ENCODE data around the gene SERPINA6.
"Not testable (repeated sequence)": the region's sequence is repeated elsewhere in the genome, so short reads cannot be mapped to it uniquely, and the experiment has no call there.

SERPINA6 gene

GRCh38 chr14:94354638-94355185 is 31.6 kb upstream of the SERPINA6 start:
- no peak for DNase-seq (ENCODE audit: low read depth in 2 of 2)

GRCh38 chr14:94354190-94354589 is 31.1 kb upstream of the SERPINA6 start:
- DNase-seq (ENCODE audit: low read depth in 2 of 2) = not testable (repeated sequence)

DNA sequence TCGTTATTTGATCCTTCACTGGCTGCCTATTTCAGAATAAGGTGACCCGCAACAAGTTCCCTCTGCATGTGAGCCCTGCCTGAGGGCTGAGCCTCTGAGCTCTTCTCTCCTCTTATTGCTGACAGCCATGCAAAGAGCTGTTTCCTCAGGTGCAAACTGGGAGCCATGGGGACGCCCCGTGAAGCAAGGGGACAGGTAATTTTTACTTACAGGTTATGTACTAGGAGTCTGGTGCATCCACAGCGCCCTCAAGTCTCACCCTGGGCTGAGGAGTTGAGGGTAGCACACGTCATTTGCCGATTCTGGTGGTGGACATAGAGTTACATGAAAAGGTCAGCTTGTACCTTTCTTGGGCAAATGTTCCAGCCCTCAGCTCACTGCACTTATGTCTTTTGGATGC is 26.1 kb upstream of the SERPINA6 start:
- no peak for DNase-seq (ENCODE audit: low read depth in 2 of 2)

DNA sequence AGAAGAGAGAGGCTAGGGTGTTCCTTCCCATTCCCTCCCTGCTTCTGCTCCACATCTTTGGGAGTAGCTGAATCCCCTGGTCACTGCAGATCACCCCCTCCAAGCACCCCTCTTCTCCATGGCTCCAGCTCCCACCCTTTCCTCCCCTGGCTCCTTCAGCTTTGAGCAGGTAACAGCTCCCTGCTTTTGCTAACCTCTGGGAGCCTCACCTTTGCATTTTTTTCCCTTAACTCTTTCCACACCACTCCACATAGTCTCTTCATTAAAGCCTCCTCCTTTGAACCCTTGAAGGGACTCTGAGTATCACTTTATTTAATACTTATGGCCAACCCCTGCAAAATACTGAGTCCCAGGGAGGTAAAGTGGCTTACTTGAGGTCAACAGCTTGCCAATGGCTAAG is 25.7 kb upstream of the SERPINA6 start:
- DNase-seq (ENCODE audit: low read depth in 2 of 2) = no peak

DNA sequence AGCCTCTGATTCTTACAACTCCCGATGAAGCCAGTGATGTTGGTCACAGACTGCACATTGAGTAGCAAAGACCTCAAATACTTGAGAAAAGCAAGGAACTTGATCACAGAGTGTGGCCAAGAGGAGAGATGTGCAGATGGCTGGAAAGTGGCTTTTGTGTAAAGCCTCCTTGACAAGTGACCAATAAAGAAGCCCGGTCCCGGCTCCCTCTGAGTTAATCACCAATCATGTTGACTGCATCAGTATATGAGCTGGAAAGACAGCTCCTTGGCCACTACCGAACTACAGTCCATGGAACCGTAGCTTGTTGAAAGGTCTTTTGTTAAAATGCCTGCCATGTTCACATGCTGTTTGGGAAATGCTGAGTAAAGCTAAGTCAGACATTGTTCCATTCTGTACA is 23.7 kb upstream of the SERPINA6 start:
- DNase-seq (ENCODE audit: low read depth in 2 of 2) = no peak

GRCh38 chr14:94346065-94346786 is 23.1 kb upstream of the SERPINA6 start:
- peak; percentile 12 to 62 for DNase-seq (ENCODE audit: low read depth in 2 of 2)

DNA sequence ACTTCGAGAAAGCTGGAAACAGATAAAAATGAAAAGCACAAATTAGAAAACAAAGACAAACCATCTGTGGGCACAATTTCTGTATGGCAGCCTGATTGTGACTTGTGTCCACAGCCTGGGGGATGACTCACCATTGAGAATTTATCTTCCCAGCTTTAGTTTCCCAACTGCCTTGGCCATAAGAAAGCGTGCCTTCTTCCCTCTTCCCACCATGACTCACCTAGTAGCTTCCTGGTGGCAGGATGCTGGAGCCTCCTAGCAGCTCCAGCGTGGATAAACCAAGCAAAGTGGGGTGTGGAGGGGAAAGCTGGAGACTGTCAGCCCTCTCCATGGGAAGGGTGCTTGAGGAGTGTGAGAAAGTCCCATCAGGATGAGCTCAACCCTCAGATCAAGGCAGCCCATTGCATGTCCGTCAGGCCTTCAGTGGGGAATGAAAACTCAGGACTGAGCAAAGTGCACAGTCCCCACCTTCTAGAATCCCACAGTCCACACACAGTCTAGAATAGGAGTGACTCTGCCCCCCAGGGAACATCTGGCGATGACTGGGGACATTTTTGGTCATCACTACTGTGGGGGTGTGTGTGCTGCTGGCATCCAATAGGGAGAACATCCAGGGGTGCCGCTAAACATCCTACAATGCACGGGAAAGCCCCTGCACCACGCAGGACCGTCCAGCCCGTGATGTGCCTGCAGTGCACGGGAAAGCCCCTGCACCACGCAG is 22.4 kb upstream of the SERPINA6 start:
- no peak for DNase-seq (ENCODE audit: low read depth in 2 of 2)

DNA sequence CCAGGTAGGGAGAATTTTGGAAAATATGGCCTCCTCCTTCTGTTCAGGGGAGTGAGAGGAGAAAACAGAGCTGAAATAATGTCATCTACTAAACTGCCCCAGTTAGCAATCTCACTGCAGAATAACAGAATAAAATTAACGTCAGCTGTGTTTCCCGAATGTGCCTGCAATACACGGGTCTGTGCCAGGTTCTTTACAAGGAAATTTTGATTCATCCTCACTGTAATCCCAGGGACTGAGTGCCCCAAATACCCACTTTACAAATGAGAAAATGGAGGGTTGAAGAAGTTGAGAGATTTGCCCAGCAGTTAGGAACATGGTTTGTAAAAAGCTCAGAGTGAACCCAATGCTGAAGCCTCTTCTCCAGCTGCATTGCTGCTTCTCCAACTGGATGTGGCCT is 21.3 kb upstream of the SERPINA6 start:
- no peak for DNase-seq (ENCODE audit: low read depth in 2 of 2)

- DNase-seq (ENCODE audit: low read depth in 2 of 2) = no peak
Observed at GRCh38 chr14:94343238-94344005, 20.3 kb upstream of the SERPINA6 start.

DNA sequence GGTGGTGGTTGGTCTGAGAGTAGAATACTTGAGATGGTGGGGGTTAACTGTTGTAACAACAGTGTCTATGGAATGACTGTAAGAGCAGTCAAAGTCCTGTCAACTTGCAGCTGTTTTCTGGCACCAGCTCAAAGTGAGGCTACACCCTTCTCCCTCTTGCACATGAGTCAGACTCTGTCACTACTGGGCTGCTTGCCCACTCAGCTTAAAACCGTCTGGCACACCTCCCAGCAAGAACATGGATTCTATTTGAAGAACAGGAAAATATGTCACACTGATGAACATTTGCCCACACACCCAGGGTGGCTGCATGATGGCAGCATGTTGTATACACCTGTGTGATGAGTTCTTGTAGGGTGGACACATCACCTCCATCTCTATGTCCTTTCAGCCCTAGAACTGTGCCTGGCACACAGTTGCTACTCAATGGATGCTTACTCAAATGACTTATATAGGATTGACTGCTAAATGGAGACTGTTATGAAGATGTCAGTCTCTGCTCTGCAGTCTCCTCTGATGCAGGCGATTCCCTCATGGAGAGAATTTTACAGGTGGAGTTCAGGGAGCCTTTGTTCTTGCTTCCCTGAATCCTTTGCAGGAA is 19.3 kb upstream of the SERPINA6 start:
- peak in 1 of 2 donors; percentile 15 for DNase-seq (ENCODE audit: low read depth in 2 of 2)

DNA sequence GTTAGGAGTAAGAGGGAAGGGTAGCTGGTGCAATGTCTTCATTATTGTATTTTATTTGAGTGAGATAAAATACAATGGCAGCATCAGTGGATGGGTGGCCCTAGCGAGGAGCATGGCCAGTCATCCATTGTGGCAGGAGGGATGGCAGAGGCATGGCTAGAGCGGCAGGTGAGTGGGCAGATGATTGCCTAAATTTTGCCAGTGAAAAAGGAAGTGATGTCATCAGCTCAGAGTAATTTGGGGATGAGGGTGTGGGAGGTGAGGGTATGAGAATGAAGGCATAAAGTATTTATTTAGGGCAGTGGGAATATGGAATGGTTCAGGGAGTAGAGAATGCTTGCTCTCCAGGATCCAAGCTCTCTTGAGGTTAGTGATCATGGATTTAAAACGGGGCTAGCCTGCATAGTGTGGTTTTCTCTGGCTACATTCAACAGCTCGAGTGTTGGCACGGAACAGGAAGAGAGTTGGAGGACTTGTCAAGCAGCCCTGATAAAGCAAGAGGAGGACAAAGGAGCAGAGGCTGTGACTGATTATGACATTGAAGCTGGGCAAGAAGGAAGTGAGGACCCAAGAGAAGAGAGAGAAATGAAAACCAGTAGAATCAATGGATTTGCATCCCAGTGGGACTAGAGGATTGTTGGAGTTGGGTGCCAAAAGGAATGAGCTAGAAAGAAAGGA is 18.7 kb upstream of the SERPINA6 start:
- DNase-seq (ENCODE audit: low read depth in 2 of 2) = no peak

- no peak for DNase-seq (ENCODE audit: low read depth in 2 of 2)
Observed at GRCh38 chr14:94340533-94340932, 17.4 kb upstream of the SERPINA6 start.

- no peak for DNase-seq (ENCODE audit: low read depth in 2 of 2)
Observed at GRCh38 chr14:94338023-94338422, 14.9 kb upstream of the SERPINA6 start.

DNA sequence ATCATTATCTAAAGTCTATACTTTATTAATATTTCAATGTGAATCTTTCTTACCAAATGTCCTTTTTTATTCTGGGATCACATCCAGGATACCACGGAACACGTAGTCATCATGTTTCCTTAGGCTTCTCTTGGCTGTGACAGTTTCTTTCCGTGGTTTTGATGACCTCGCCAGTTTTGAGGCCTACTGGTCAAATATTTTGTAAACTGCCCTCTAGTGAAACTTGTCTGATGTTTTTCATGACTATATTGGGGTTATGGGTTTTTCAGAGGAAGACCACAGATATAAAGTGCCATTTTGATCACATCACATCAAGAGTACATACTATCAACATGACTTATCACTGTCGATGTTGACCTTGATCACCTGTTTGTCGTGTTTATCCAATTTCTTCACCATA is 14.1 kb upstream of the SERPINA6 start:
- no peak for DNase-seq (ENCODE audit: low read depth in 2 of 2)

- DNase-seq (ENCODE audit: low read depth in 2 of 2) = no peak
Observed at GRCh38 chr14:94334872-94335271, 11.7 kb upstream of the SERPINA6 start.

DNA sequence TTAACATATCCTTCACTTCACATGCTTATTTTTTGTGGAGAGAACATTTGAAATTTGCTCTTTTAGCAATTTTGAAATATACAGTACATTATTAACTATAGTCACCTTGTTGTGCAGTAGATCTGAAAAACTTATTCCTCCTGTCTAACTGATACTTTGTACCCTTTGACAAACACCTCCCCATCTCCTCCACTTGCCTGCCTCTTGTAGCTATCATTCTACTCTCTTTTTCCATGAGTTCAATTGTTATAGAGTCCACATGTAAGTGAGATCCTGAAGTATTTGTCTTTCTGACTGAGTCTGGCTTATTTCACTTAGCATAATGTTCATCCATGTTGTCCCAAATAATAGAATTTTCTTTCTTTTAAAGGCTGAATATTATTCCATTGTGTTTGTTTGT is 9.5 kb upstream of the SERPINA6 start:
- DNase-seq (ENCODE audit: low read depth in 2 of 2) = no peak

DNA sequence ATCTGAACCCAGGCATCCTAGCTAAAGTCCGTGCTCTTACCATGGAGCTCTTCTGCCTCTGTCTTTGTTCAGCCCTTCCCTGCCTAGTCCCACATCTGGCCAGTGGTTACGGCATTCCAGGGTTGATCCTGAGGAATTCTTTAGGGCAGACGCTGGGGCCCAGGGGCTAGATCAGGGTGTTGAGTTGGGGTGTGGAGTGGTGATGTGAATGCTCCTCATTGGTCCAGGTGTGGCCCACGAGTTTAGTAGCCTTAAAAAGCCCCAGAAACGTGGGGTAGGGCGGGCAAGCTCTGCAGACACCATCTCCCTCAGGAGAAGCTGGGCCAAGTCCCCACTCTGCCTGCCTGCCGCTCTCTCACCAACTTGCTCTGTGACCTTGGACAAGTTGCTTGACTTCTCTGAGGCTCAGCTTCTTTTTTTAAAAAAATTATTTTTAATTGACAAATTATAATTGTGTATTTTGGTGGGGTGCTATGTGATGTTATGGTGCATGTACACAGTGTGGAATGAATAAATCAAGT is 9.0 kb upstream of the SERPINA6 start:
- no peak for DNase-seq (ENCODE audit: low read depth in 2 of 2)

DNA sequence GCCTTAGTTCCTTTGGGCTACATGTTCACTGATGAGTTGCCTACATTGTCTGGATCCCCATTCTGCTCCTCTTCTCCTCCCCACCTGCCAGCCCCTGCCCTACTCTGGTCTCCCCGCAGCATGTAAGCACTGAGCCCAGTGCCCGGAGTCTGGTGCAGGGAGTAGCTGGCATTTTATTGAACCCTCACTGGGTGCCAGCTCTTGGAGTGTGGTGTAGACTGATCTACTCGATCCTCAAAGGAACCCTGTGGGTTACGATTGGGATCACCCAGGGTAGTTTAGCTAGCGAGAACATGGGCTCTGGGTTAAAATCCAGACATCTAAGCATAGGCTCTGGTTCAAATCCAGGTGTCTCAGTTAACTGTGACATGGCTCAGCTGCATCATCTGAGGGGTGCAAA is 8.3 kb upstream of the SERPINA6 start:
- no peak for DNase-seq (ENCODE audit: low read depth in 2 of 2)

GRCh38 chr14:94330857-94331256 is 7.7 kb upstream of the SERPINA6 start:
- no peak for DNase-seq (ENCODE audit: low read depth in 2 of 2)

DNA sequence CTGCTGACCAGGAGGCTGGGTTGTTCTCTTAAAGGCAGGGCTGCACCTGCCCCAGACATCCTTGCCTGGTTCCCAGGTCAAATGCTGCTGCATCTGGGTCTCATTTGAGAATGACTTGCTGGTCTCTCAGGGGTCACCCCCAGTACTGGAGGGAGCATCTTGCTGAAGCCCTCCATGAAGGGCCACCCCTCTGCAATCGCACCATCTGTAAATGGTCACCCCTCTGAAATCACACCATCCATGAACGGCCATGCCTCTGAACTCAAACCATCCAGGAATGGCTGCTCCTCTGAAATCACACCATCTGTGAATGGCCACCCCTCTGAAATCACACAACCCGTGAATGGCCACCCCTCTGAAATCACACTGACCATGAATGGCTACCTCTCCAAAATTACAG is 7.3 kb upstream of the SERPINA6 start:
- DNase-seq (ENCODE audit: low read depth in 2 of 2) = no peak

DNA sequence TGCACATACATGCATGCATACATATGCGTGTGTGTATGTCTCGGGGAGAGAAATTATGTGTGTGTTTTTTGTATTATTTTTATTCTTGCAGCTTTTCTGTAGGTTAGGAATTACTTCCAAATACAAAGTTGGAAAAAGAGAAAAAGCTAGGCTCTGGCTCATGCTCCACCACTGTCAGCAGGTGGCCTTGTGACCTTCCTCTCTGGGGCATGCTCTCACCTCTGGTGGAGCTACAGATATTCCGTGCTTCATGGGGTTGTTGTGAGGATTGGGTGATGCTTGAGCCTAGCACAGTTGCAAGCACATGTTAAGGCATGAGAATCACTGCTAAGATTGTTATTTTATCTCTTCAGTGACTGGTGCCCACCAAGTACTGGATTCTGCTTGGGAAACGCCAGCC is 6.7 kb upstream of the SERPINA6 start:
- no peak for DNase-seq (ENCODE audit: low read depth in 2 of 2)
